GM12872 (cell line): ENCODE measurements around the gene TCP11L1.

Experiments
- CTCF ChIP-seq: IDR thresholded peaks from 3 replicates; pipeline ENCODE4 v1.5.1; 2011; ENCODE audit warnings: low read depth, mild to moderate bottlenecking, low read length, moderate library complexity; ENCODE audit not compliant: insufficient read depth

TCP11L1 gene

GRCh38 chr11:33086017-33086416, 46.6 kb downstream of the TCP11L1 start:
- no peak for TF ChIP-seq CTCF

DNA sequence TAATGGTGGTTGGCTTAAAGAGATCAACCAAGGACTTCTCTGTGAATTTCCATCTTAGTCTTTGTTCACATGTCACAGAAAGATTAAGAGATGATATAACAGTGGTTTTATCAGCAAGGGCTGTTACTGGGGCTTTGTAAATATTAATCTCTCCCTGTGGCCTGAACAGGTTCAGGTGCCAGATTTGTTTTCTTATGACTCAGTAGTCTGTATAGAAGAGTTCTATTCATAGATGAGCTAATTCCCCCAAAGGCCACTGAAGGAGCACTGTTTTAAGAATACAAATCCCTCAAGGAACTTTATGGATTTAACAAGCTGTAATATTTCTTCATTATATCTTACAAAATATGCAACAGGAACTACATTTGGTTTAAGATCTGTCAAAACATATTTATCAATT, 50.4 kb downstream of the TCP11L1 start:
- peak; percentile 17; the same call in 1 of the 3 replicates for TF ChIP-seq CTCF

GRCh38 chr11:33094157-33094556, 54.8 kb downstream of the TCP11L1 start:
- no peak for TF ChIP-seq CTCF

DNA sequence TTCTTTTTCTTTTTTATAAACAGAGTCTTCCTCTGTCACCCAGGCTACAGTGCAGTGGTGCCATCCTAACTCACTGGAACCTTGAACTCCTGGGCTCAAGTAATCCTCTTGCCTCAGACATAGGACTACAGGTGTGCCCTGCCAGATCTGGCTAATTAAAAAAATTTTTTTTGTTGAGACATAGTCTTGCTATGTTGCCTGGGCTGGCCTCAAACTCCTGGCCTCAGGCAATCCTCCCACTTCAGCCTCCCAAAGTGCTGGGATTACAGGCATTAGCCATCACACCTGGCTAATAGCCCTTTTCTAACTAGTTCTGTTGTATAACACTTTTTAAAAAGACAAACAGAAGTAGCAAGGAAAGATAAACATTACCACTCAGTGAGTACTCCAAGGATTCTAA, 64.5 kb downstream of the TCP11L1 start:
- TF ChIP-seq CTCF = no peak

GRCh38 chr11:33109294-33109895, 70.0 kb downstream of the TCP11L1 start:
- no peak for TF ChIP-seq CTCF

GRCh38 chr11:33110083-33110482, 70.7 kb downstream of the TCP11L1 start:
- no peak for TF ChIP-seq CTCF

DNA sequence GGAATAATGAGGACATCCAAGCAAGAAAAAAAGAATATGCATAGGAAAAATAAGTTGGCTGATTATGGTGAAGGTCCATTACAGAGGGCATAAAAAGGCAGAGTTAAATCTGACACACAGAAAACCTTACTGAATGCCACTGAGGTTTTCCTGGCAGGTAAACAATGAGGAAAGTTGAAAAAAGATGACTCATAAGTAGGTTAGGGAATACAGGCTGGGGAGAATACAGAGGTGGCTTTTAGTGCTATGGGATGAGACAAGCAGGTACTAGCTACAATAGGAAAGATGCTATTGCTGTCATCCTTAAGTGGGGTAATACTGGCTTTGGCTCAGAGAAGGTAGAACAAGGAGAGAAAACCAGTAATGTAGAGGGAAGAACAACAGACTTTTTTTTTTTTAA, 77.2 kb downstream of the TCP11L1 start:
- no peak for TF ChIP-seq CTCF
